T-helper 1 cell treated with Interleukin-12 subunit alpha and Interleukin-12 subunit beta and Interleukin-4 antibody, amounts not matched to agents 30 ng/mL and 1 ng/mL, for 36 hours (primary cell): ENCODE data around the gene NCOA5. TPM values are rescaled to one million over a fixed set of nuclear protein-coding genes. Genes with fewer than 3 reads are reported as not detected.

ENCODE experiments used
- intact Hi-C: fragments of 100-400 bp; cut with micrococcal nuclease; formaldehyde crosslinking; loops from one replicate; pipeline ENCODE4 v1.15.1; 2024
- total RNA-seq: library from RNA; stranded (reverse); gene quantifications from 2 replicates; pipeline ENCODE4 v1.2.3, GENCODE V29; 2022

Gene NCOA5
- total RNA-seq, 1 donor from 2014 or later = 40.2 TPM

- intact Hi-C loops = no loop called here
These were observed 43.0 kb downstream of the NCOA5 start for GRCh38 chr20:46046588-46047310.

- intact Hi-C loops = no loop called here
These were observed 44.9 kb downstream of the NCOA5 start for GRCh38 chr20:46044896-46045295.

GRCh38 chr20:46043556-46043955 is 46.2 kb downstream of the NCOA5 start:
- intact Hi-C loops = no loop called here

DNA sequence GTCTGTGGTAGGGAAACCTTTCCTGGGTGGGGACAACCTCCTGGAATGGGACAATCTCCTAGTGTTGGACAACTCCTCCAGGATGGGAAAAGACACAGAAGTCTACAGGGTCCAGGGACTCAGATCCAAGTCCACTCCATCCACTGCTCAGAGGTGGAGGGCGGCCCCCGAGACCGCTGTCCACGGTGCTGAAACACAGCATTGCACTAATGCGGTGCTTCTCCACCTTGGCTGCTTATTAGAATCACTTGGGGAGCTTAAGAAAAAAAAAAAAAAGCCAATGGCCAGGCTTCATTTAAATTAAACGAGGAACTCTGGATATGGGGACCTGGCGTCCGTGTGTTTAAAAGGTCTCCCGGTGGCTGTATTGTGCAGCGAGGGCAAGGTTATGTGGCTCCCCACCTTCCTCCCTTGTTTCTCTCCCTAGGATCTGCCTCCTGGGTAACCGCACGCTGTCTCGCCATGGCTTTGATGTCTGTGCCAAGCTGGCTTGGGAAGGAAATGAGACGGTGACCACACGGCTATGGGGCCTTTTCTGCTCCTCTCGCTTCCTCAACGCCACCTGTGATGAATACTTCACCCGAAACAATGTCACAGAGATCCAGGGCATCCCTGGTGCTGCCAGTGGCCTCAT is 48.7 kb downstream of the NCOA5 start:
- intact Hi-C loops = loop anchor here (1.0 kb wide), 1 partner anchor 14 kb away; no protein-coding TSS in a partner anchor

DNA sequence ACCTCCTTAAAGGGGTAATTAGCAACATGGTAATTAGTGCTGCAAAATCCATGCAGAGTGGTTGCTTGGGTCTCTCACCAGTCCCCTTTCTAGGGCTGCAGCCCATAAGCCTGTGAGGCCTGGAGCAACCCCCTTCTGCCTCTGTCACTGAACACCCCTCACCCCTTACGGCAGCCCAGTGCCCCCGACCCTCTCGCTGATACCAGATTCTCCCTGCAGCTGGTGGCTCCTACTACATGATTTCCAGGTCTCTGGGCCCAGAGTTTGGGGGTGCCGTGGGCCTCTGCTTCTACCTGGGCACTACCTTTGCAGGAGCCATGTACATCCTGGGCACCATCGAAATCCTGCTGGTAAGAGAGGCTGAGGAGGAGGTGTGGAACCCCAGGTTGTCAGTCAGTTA is 52.7 kb downstream of the NCOA5 start:
- intact Hi-C loops = no loop called here

DNA sequence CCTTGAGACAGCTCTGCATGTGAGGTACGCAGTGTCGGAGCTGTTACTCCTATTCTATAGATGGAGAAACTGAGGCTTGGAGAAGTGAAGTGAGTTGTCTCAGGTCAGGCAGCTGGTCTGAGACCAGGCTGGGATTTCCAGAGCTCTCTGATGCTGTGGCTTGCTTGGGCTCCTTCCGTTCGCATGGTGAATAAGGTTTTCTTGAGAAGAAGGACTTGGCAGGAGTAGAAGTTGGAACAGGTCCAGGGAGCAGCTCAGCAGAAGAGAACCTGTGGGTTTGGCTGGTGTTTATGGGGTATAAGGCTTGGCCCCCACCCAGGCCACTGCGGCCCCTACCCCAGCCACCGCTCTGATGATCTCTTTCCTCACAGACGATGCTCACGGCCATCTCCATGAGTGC is 53.4 kb downstream of the NCOA5 start:
- intact Hi-C loops = no loop called here

- intact Hi-C loops = no loop called here
These were observed 54.0 kb downstream of the NCOA5 start for GRCh38 chr20:46035713-46036112.

DNA sequence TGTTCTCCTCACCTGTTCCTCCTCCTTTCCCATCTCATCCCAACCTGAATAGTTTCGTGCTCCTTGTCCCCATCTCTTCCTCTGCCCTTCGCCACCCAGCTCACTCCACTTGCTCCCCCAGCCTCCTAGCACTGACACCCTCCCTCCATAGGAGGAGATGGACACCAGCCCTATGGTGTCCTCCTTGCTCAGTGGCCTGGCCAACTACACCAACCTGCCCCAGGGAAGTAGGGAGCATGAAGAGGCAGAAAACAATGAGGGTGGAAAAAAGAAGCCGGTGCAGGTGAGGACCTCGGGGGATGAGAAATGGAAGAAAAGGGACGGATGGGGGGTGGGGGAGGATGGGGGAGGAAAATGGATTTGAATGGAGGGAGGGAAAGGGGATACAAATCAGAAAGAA is 54.5 kb downstream of the NCOA5 start:
- intact Hi-C loops = no loop called here

DNA sequence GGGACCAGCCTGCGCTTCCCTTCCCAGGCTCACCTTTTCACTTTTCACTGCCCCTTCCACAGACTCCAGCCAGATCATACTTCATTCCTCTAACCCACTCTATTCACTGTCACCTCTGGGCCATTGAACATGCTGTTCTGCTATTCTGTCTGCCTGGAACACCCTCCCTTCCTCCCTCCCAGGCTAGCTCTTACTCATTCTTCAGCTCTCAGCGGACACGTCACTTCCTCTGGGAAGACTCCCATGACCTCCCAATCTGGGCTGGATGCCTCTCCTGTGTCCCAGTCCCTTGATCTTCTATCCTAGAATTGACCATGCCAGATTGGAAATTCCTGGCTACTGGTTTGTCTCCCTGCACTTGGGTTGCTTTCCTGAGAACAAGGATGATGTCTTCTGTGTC is 55.7 kb downstream of the NCOA5 start:
- intact Hi-C loops = no loop called here

- intact Hi-C loops = no loop called here
These were observed 58.0 kb downstream of the NCOA5 start for GRCh38 chr20:46031701-46032254.

DNA sequence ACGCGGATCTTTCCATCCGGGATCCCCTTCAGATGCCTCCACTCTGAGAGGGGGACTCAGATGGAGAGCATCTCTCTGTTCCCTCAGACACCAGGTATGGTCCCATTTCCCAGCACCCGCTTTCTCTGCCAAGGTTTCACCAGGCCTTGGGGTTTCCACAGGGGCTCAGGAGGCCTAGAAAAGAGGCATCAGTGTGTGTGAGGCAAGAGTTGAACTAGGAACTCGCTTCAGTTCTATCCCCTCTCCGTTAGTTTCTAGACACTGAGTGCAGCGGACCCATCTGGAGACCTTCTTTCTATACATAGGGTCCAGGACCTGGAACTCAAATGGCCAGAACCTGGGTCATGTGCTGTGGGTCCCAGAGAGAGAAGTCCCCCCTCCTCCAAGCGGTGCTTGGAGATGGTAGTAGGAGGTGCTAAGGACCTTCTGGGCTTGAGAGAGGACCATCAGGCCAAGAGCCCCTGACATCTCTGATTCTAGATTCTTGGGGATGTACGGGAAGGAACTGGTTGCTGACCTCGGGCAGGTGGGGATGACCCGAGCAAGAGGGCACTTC is 58.7 kb downstream of the NCOA5 start:
- intact Hi-C loops = no loop called here

DNA sequence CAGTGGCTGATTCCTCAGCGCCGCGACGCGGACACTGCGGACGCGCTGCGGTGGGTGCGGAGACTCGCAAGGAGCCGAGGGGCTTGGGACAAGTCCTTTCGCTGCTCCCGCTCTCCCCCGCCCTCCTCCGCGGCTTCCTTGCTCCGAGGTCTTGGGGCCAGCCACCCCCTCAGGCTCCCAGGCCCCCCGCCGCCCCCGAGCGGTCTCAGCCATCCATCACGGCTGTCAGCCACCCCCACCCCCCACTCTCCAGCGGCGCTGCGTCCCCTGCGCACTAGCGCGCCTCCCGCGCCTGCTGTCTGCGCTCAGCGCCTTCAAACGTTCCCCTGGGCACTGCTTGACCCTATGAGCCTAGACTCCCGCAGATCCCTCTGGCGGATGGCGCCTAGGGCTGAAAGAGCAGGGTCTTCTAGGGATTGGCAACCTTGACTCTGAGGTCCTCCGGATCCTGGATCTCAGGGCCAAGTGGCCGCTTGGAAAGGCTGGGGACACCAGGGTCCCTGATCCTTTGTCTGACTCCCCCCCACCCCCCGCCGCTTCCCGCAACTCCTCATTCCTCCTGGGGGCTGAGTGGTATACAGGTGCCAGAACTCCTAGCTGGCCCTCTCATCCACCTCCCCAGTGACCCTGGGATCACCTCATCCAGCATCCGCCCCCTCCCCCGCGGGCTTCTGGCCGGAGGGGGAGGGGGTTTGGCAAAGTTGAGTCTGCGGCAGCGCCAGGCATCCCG is 59.3 kb downstream of the NCOA5 start:
- intact Hi-C loops = no loop called here

DNA sequence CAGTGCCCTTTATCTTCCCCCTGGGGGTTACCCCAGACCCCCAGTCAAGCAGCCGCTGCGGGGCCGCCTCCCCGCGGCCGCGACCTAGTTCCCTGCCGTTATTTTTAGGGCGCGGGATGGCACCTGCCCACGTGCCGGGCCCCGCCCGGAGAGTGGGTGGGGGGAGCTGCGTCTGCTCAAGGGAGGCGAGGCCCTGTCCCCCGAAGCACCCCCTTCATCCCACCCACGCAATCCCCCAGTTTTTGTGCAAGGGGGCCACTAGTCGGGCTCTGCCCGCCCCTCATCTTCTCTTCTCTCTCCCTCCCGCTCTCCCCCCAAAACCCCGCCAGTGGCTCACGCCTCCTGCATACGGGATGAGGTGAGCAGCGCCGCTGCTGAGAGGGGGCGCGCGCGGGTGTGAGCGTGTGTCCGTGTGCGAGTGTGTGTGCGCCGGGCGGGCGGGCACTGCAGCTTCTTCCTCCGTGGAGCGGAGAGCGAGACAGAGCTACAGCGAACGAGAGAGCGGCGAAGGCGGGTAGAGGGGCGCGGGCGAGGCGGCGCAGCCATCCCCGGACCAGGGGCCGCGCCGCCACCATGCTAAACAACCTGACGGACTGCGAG is 60.9 kb downstream of the NCOA5 start, which contains the start of gene SLC12A5:
SLC12A5 (plus strand) TSS at position 444 of the 600 bp plus-strand sequence; CDS start at position 574, 130 bp downstream.
- intact Hi-C loops = no loop called here

DNA sequence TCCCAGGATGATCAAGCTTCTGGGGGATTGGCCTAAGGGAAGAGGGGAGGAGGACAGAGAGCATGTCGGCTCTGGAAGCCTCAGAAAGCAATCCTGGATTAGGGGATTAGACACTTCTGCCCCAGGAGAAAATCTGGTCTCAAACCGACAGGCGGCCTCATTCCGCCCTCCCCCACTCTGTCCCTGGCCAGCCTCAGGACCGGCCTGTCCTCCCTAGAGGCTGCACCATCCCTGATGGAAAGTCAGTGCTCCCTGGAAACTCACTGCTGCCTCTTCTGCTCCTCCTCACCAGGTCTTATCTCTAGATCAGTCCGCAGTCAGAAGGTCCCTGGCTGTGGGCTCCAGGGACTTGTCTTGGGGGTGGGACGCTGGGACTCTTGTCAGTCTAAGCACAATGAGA is 61.7 kb downstream of the NCOA5 start:
- intact Hi-C loops = no loop called here

GRCh38 chr20:46027245-46027853 is 62.4 kb downstream of the NCOA5 start:
- intact Hi-C loops = loop anchor here (1.0 kb wide), 1 partner anchor 14 kb away; no protein-coding TSS in a partner anchor

DNA sequence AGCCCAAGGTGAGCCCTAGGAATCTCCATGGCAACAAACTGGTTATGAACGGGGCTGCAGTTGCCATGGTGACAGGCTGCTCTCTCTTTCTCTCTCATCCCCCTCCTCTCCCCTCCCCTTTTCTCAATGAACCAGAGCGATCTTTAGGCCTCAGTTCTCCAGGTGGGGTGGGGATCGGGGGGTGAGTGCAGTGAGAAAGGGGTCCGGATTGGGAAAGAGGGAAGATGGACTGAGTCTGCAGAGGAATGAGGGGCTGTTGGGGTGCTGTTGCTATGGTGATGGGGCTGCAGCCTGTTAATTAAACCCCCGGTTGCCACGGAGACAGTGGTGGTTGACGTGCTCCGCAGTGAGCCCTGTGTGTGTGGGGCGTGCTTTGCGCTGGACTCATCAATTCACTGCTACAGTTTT is 64.4 kb downstream of the NCOA5 start:
- intact Hi-C loops = no loop called here

- intact Hi-C loops = loop anchor here (1.0 to 5.0 kb wide), 7 partner anchors 65 to 383 kb away; partner anchors contain the start of genes ELMO2 and NCOA5
These were observed 65.8 kb downstream of the NCOA5 start for GRCh38 chr20:46023999-46024398.

GRCh38 chr20:46023148-46023484 is 66.6 kb downstream of the NCOA5 start:
- intact Hi-C loops = loop anchor here (1.0 to 5.0 kb wide), 7 partner anchors 66 to 384 kb away; partner anchors contain the start of genes ELMO2 and NCOA5

DNA sequence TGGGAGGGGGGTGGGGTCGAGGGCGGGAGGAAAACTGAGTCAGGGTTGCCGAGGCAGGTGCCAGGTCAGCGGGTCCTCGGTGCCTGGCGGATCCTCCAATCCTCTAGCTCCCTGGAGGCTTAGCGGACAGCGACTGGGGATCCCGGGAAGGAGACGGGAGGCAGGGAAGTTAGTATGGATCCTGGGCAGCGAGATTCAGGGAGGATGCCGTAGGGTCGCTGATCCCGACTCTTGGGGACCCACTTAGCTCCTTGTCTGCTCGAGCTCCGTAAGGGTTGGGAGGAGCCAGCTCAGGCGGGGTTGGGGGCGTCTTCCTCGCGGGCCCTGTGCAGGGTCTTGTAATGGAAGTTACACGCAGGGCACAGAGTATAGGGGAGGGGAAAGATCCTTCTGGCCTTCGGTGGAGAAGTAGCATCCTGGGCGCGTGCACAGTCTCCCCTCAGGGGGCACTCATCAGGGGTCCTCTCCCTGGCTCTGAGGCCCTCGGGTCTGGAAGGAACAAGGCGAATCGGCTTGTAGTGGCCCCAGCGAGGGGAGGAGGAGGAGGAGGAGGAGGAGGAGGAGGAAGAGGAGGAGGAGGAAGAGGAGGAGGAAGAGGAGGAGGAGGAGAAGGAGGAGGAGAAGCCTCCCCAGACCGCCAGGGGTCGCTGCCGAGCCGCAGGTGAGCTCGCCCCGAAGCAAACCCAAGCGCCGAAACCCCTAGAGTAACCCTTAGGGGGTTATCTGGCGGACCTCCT is 67.2 kb downstream of the NCOA5 start:
- intact Hi-C loops = loop anchor here (1.0 to 5.0 kb wide), 8 partner anchors 67 to 384 kb away; partner anchors contain the start of genes CD40, ELMO2 and NCOA5
